Measurements from ENCODE around the gene CELA2B. TPM values are rescaled to one million over a fixed set of nuclear protein-coding genes. Genes with fewer than 3 reads are reported as not detected.
A peak's percentile ranks its signal among the peaks of the same experiment; 100 is the strongest.

Gene CELA2B
- total and polyA plus RNA-seq, 9 of the 15 experiments (the other 6 are each of a cell fraction or from before 2014, with no cell fraction given): 0.25 to 2.1 (median 0.38) TPM; not detected in 5

GRCh38 chr1:15526490-15527339, 50.8 kb downstream of the CELA2B start, which contains the start of gene DNAJC16 (continued):
- peak; percentile 59; the same call in 1 of the 2 replicates for TF ChIP-seq ETV5 (CRISPR knock-in tag; IDR thresholded peaks at IDR 0.05; ENCODE audit: low read depth)
- TF ChIP-seq ZBED1 (IDR thresholded peaks at IDR 0.05): no peak
- no peak for TF ChIP-seq NCOR1 (IDR thresholded peaks at IDR 0.05)
- 0 out of 2 replicates have a peak, but pooled peaks have one; percentile 36 for TF ChIP-seq ZNF583 (CRISPR knock-in tag; IDR thresholded peaks at IDR 0.05)
- TF ChIP-seq ZNF717 (CRISPR knock-in tag; IDR thresholded peaks at IDR 0.05): no peak
- no peak for TF ChIP-seq MCM2 (IDR thresholded peaks at IDR 0.05; ENCODE audit: low read depth)
- TF ChIP-seq ZNF146 (CRISPR knock-in tag; IDR thresholded peaks at IDR 0.05; ENCODE audit: unreplicated experiment): no peak
- TF ChIP-seq RAD51 (IDR thresholded peaks at IDR 0.05; ENCODE audit: borderline replicate concordance, low read depth): peak; percentile 100
- TF ChIP-seq RAD21 (CRISPR knock-in tag; conservative IDR thresholded peaks at IDR 0.05 in 1 of 2, IDR thresholded peaks at IDR 0.05 in 1 of 2): no peak
- no peak for TF ChIP-seq ZNF212 (CRISPR knock-in tag; IDR thresholded peaks at IDR 0.05)
- TF ChIP-seq HDGF (IDR thresholded peaks at IDR 0.05): no peak
- TF ChIP-seq SPI1 (IDR thresholded peaks at IDR 0.05; ENCODE audit: borderline replicate concordance, low read depth, low read length): no peak
- TF ChIP-seq SAP30 (IDR thresholded peaks at IDR 0.05; ENCODE audit: borderline replicate concordance, insufficient read depth, low read depth, low read length, poor library complexity, severe bottlenecking): peak; percentile 67
- TF ChIP-seq ZNF830 (CRISPR knock-in tag; IDR thresholded peaks at IDR 0.05): 0 out of 2 replicates have a peak, but pooled peaks have one; percentile 23
- peak; percentile 1; the same call in 1 of the 2 replicates for TF ChIP-seq ZNF175 (CRISPR knock-in tag; IDR thresholded peaks at IDR 0.05; ENCODE audit: low read depth)
- no peak for TF ChIP-seq EHMT2 (IDR thresholded peaks at IDR 0.05)
- no peak for TF ChIP-seq KAT2B (IDR thresholded peaks at IDR 0.05; ENCODE audit: low read depth, low read length)
- no peak for TF ChIP-seq NCOA6 (IDR thresholded peaks at IDR 0.05)
- 0 out of 2 replicates have a peak, but pooled peaks have one; percentile 3 for TF ChIP-seq FOXJ3 (CRISPR knock-in tag; IDR thresholded peaks at IDR 0.05)
